T-helper 2 cell treated with Interferon-gamma antibody and Interleukin-4, amounts not matched to agents 5 μg/mL and 100 μg/mL, for 36 hours (primary cell): Measurements from ENCODE around the gene KCNQ4.
A peak's percentile ranks its signal among the peaks of the same experiment; 100 is the strongest.

Source experiments
- DNase-seq: peaks from one replicate; pipeline ENCODE4 v3.0.0; 2021; ENCODE audit warnings: low spot score
- H3K27ac Mint-ChIP-seq: one replicate; pipeline ENCODE4 v1.8.0; 2021; ENCODE audit warnings: mild to moderate bottlenecking, mixed read lengths
- H3K27me3 Mint-ChIP-seq: one replicate; pipeline ENCODE4 v1.8.0; 2021; ENCODE audit warnings: low read depth, mixed read lengths
- H3K36me3 Mint-ChIP-seq: one replicate; pipeline ENCODE4 v1.8.0; 2021; ENCODE audit warnings: low read depth, mixed read lengths
- H3K4me1 Mint-ChIP-seq: one replicate; pipeline ENCODE4 v1.8.0; 2021; ENCODE audit warnings: low read depth, mixed read lengths
- H3K4me3 Mint-ChIP-seq: one replicate; pipeline ENCODE4 v1.8.0; 2022; ENCODE audit warnings: mild to moderate bottlenecking, moderate library complexity, mixed read lengths
- H3K9me3 Mint-ChIP-seq: one replicate; pipeline ENCODE4 v1.8.0; 2021; ENCODE audit warnings: mixed read lengths

The KCNQ4 gene

DNA sequence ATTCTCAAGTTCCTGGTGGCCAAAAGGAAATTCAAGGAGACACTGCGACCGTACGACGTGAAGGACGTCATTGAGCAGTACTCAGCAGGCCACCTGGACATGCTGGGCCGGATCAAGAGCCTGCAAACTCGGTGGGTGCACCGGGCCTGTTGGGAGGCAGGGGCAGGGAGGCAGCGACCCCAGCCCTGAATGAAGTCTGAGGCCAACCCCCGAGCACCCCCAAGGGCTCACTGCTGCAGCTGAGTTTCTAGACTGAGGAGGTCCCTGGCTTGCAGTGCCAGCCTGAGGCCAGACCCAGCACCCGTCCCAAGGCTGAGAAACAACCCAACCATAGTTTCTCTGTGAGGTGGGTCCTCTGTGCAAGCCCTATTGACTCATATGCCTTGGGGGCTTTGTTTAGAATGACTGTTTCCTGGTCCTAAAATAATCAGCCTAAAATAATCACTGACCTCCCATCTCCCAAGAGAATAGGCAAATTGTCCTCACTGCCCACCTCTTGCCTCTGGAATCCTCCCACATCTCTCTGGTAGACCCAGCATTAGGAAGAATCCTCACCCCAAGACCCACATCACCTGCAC, 51.5 kb downstream of the KCNQ4 start:
- H3K36me3 Mint-ChIP-seq, result no peaks in the 10 kb centered on the region
- H3K9me3 Mint-ChIP-seq, result no peaks in the 10 kb centered on the region
- no peak overlapping the region for H3K27ac Mint-ChIP-seq
- peaks cover 5% of the 10 kb centered on the region for H3K4me1 Mint-ChIP-seq
- H3K27me3 Mint-ChIP-seq, result no peaks in the 10 kb centered on the region
- H3K4me3 Mint-ChIP-seq, result no peak overlapping the region
- no peak for DNase-seq

DNA sequence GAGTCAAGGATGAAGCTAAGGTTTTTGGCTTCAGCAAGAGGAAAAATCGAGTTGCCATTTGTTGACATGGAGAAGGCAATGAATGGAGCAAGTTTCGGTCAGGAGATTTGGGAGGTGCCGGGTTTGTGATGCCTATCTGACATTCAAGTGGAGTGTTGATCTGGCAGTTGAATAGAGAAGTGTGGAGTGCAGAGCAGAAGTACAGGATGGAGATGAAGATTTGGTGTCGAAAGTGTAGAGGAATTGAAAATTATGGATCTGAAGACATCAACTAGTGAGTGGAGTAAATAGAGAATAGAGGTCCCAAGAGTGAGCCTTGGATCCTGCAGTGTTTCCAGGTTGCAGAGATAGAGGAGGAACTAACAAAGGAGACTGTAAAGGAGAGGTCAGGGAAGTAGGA, 52.7 kb downstream of the KCNQ4 start:
- no peak overlapping the region for H3K27ac Mint-ChIP-seq
- H3K4me1 Mint-ChIP-seq, result peaks cover 18% of the 10 kb centered on the region
- no peaks in the 10 kb centered on the region for H3K36me3 Mint-ChIP-seq
- H3K4me3 Mint-ChIP-seq, result no peak overlapping the region
- DNase-seq, result no peak
- H3K27me3 Mint-ChIP-seq, result no peaks in the 10 kb centered on the region
- no peaks in the 10 kb centered on the region for H3K9me3 Mint-ChIP-seq

DNA sequence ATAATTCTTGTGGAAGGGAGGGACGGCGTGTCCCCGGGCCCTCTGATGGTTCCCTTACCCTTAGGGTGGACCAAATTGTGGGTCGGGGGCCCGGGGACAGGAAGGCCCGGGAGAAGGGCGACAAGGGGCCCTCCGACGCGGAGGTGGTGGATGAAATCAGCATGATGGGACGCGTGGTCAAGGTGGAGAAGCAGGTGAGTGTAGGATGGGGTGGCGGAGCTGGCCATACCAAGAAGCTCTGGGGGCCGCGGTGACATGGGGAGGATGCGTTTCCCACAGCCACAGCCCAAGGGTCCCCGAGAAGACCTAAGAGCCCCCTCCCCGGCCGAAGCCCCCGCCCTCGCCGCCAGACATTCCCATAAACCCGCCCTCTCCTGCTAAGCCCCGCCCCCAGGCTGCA, 54.0 kb downstream of the KCNQ4 start:
- no peaks in the 10 kb centered on the region for H3K36me3 Mint-ChIP-seq
- no peak for DNase-seq
- H3K4me3 Mint-ChIP-seq, result no peak overlapping the region
- peaks cover 20% of the 10 kb centered on the region for H3K4me1 Mint-ChIP-seq
- H3K9me3 Mint-ChIP-seq, result no peaks in the 10 kb centered on the region
- H3K27ac Mint-ChIP-seq, result no peak overlapping the region
- H3K27me3 Mint-ChIP-seq, result no peaks in the 10 kb centered on the region

DNA sequence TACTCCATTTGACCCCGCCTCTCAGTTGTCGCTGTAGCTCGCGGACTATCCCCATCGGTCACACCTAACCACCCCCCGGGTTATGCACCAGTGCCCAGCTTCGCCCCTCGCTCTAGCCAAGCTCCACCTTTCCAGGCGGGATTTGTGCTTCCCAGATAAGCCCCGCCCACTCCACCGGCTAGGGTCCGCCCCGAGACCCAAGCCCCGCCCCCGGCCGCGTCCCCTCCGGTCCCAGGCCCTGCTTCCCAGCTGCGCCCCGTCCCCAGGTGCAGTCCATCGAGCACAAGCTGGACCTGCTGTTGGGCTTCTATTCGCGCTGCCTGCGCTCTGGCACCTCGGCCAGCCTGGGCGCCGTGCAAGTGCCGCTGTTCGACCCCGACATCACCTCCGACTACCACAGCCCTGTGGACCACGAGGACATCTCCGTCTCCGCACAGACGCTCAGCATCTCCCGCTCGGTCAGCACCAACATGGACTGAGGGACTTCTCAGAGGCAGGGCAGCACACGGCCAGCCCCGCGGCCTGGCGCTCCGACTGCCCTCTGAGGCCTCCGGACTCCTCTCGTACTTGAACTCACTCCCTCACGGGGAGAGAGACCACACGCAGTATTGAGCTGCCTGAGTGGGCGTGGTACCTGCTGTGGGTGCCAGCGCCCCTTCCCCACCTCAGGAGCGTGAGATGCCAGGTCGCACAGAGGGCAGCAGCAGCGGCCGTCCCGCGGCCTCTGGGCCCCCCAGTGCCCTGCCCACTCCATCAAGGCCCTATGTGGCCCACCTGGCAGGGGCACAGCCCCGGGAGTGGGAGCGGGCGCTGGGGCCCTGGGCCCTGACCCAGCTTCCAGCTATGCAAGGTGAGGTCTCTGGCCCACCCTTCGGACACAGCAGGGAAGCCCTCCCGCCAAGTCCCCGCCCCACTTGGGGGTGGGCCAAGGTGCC, 54.7 kb downstream of the KCNQ4 start:
- Mint-ChIP-seq H3K27me3 (no peaks in the 10 kb centered on the region), H3K4me1 (peaks cover 20% of the 10 kb centered on the region), H3K9me3 (no peaks in the 10 kb centered on the region), H3K36me3 (no peaks in the 10 kb centered on the region), H3K4me3 (no peak overlapping the region), H3K27ac (no peak overlapping the region)
- DNase-seq, result no peak

DNA sequence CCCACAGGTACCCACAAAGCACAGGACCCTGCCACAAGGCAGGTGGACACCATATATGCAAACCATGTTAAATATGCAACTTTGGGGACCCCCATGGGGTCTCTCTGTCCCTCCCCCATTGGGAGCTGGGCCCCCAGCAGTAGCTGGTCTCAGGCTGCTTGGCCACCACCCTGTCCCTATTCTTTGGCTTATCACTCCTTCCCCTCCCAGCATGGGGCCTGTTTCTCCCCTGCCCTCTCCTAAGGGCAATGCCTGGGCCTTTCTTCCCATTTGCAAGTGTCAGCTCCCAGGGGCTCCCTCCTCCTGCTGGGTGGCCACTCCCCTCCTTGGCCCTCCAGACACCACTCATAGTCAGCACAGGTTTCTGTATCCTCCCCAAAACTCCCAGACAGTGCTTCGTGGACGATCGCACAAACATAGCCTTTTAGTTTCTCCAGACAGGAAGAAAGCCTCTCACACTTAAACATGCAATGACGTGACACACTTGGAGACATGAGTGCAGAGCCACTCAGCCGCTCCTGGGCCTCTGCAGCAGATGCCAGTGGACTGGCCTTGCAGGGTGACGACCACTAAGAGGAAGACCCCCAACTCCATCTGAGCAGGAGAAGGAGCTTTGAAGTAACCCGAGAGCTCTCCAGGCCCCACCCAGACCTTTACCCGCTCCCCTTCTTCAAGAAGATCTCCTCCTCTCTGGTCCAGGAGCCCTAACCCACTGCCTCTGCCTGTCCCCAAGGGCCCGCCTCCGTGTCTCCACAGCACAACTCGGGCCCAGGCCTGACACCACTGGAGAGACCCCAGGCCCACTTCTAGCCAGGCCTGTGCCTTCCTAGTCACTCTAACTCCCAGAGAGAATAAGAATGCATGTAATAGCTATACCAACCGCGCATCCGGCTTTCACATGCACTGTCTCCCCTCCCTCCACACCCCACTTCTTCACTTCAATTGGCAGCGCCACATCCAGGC, 55.7 kb downstream of the KCNQ4 start:
- Mint-ChIP-seq H3K27me3 (no peaks in the 10 kb centered on the region), H3K27ac (no peak overlapping the region), H3K4me1 (peaks cover 20% of the 10 kb centered on the region), H3K36me3 (no peaks in the 10 kb centered on the region), H3K4me3 (no peak overlapping the region), H3K9me3 (no peaks in the 10 kb centered on the region)
- DNase-seq, result no peak

DNA sequence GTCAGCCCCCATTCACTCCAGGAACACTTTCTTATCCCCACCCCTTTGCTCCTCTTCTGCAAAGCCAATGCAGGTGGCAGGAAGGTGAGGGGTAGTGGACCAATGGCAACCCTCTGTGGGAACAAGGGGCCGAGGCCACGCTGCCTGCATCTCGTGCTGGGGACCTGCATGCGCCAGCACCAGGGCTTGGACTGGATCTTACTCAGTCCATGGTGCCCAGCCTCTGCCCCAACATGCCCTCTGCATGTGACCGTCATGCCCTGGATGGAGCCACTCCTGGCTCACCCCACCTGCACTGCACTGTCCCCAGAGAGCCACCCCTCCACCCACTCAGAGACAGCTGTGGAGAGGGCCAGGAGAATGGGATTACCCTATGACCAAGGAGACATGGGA, 56.4 kb downstream of the KCNQ4 start:
- Mint-ChIP-seq H3K27me3 (no peaks in the 10 kb centered on the region), H3K4me1 (peaks cover 23% of the 10 kb centered on the region), H3K4me3 (peak overlapping the region; percentile 54), H3K36me3 (no peaks in the 10 kb centered on the region), H3K27ac (peak overlapping the region; percentile 72), H3K9me3 (no peaks in the 10 kb centered on the region)
- DNase-seq, result no peak

DNA sequence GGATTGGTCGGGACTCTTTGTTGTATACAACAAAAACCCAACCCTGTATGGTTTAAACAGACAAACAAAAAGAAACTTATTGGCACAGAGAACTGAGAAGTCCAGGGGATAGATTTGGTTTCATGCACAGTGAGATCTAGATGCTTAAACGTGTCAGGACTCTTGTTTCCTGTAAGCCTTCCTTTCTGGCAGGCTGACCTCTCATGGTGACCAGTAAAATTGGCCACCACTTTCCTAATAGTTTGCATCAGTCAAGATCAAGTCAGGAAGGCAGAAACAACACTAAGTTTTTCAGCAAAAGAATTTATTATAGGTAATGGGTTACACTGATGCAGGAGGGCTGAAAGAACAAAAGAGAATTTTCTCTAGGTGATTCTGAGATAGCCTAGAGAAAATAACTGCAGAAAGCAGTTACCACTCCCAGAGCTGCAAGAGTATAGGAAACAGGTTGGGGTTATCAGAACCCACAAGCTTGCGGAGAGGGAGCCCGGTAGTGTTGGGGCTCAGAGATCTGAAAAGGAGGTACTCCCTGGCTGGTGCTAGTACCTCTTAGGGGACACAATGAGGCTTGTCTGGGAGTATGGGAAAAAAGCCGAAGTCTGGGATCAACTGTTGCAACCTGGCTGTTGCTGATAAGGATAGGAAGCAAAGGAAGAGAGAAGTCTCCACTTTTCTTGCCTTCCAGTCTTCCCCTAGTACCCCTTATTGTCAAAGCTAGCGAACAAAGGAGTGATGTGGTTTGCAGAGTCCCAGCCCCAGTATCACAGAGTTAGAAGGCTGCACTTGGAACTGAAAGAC, 57.1 kb downstream of the KCNQ4 start:
- Mint-ChIP-seq H3K4me1 (peaks cover 28% of the 10 kb centered on the region), H3K4me3 (peak overlapping the region; percentile 54), H3K27ac (peak overlapping the region; percentile 72), H3K9me3 (no peaks in the 10 kb centered on the region), H3K36me3 (no peaks in the 10 kb centered on the region), H3K27me3 (no peaks in the 10 kb centered on the region)
- DNase-seq, result no peak

DNA sequence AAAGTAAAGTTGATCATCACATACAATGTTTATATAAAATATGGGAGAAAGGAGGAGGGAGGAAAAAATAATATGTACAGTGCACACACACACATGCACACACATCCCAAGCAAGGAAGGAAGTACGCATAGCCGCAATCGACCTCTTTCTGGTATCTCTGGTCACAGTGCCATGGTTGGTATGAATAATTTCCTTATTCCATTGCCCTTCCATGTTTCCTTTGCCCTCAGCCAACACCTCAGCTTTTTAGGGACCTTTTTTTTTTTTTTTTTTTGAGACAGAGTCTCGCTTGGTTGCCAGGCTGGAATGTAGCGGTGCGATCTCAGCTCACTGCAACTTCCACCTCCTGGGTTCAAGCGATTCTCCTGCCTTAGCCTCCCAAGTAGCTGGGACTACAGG, 58.0 kb downstream of the KCNQ4 start:
- no peak for DNase-seq
- H3K36me3 Mint-ChIP-seq, result no peaks in the 10 kb centered on the region
- H3K4me1 Mint-ChIP-seq, result peaks cover 28% of the 10 kb centered on the region
- H3K27me3 Mint-ChIP-seq, result no peaks in the 10 kb centered on the region
- no peak overlapping the region for H3K4me3 Mint-ChIP-seq
- H3K9me3 Mint-ChIP-seq, result no peaks in the 10 kb centered on the region
- no peak overlapping the region for H3K27ac Mint-ChIP-seq

DNA sequence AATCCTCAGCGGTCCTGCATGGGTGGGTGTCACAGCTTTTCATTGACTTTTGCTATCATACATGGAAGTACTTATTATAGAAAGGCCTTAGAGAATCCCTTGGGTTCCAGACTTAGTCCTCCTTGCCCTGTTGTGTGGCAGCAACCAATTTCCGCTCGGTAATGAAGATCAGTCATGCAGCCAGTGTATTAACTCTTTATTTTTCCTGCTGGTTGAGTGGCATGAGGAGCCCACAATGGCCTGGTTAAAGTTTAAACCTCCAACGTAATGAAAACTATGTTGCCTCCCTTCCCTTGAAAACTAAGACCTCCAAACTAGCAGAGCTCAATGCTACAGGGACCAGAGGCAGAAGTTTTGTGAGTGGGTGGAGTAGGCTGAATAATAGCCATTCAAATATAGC, 58.6 kb downstream of the KCNQ4 start:
- H3K36me3 Mint-ChIP-seq, result no peaks in the 10 kb centered on the region
- H3K4me1 Mint-ChIP-seq, result peaks cover 30% of the 10 kb centered on the region
- DNase-seq, result no peak
- no peaks in the 10 kb centered on the region for H3K27me3 Mint-ChIP-seq
- no peak overlapping the region for H3K4me3 Mint-ChIP-seq
- H3K27ac Mint-ChIP-seq, result no peak overlapping the region
- no peaks in the 10 kb centered on the region for H3K9me3 Mint-ChIP-seq

DNA sequence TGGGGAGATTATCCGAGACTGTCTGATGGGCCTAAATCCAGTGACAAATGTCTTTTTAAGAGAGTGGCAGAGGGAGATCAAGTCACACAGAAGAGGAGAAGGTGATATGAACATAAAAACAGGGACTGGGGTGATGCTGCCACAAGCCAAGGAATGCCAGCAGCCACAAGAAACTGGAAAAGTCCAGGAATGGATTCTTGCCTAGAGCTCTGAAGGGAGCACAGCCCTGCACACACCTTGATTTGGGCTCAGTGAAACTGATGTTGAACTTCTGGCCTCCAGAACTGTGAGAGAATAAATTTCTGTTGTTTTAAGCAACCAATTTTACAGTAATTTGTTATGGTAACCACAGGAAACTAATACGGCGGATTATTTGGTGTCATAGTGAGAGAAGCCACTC, 59.1 kb downstream of the KCNQ4 start:
- H3K27me3 Mint-ChIP-seq, result no peaks in the 10 kb centered on the region

DNA sequence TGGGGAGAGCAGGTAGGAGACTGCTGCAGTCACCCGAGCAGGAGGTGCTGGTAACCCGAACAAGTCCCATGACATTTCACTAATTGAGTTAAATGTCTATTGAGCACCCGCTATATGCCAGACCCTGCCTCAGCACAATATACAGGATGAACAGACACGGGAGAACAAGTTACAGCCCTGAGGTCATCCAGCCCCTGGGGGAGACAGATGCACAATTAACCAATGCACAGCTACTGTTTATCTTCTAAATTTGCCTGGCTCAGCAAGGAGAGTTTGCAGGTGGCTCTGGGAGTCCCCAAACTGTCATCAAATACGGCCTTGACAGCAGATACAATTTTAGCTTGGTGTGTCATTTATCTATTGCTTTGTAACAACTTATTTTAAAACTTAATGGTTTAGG, 60.5 kb downstream of the KCNQ4 start:
- DNase-seq, result no peak
- Mint-ChIP-seq H3K4me3 (no peak overlapping the region), H3K27ac (no peak overlapping the region), H3K27me3 (no peaks in the 10 kb centered on the region), H3K36me3 (no peaks in the 10 kb centered on the region), H3K4me1 (peaks cover 30% of the 10 kb centered on the region), H3K9me3 (no peaks in the 10 kb centered on the region)

More for the DNA sequence above, 59.1 kb downstream of the KCNQ4 start:
- no peaks in the 10 kb centered on the region for H3K36me3 Mint-ChIP-seq
- H3K27ac Mint-ChIP-seq, result no peak overlapping the region
- no peak overlapping the region for H3K4me3 Mint-ChIP-seq
- no peak for DNase-seq
- peaks cover 30% of the 10 kb centered on the region for H3K4me1 Mint-ChIP-seq
- no peaks in the 10 kb centered on the region for H3K9me3 Mint-ChIP-seq

DNA sequence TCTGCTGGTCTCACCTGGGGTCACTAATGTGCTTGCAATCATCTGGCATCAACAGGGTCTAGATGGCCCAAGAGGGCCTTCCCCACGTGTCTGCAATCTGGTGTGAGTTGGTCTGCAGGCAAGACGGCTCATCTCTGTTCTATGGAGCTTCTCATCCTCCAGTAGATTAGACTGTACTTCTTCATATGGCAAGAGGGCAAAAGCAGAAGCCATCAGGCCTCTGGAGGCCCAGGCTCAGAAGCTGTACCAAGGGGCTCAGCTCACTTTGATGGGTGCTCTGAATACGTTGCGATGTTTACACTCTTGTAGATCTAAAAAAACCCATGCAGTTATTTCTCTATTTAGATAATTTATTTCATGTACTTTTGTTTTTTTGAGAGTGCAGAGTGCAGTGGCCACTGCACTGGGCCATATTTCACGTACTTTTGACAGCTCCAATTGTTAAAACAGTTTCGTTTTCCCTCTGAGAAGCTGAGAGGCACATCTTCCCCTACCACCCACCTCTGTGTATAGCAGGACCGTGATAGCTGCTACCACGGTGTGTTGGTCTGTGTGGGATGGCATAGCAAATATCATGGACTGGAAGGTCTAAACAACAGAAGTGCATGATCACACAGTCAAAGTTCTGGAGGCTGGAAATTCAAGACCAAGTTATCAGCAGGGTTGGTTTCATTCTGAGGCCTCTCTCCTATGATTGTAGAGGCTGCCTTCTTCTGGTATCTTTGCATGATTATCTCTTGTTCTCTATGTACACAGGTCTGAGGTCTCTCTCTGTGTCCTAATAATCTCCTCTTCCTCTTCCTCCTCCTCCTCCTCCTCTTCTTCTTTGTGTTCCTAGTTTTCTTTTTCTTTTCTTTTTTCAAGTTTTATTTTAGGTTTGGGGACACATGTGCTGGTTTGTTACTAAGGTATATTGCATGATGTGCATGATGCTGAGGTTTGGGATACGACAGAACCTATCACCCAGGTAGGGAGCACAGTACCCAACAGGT, 61.6 kb downstream of the KCNQ4 start:
- H3K4me1 Mint-ChIP-seq, result peaks cover 28% of the 10 kb centered on the region

More for the DNA sequence above, 61.6 kb downstream of the KCNQ4 start:
- H3K4me3 Mint-ChIP-seq, result peak overlapping the region; percentile 52
- H3K27me3 Mint-ChIP-seq, result no peaks in the 10 kb centered on the region
- peak overlapping the region; percentile 60 for H3K27ac Mint-ChIP-seq
- no peaks in the 10 kb centered on the region for H3K9me3 Mint-ChIP-seq
- H3K36me3 Mint-ChIP-seq, result no peaks in the 10 kb centered on the region
- DNase-seq, result peak; percentile 25
